HG03469 (cell line): ENCODE data around the gene TBC1D16.

Experiments
- ATAC-seq: cut with Tn5 transposase; IDR thresholded peaks from one replicate; pipeline ENCODE4 v1.9.1; 2021; ENCODE audit warnings: mild to moderate bottlenecking, moderate library complexity, moderate number of reproducible peaks; ENCODE audit not compliant: unreplicated experiment

Gene TBC1D16

GRCh38 chr17:79942591-79943346 lies 92.9 kb downstream of the TBC1D16 start:
- ATAC-seq = no peak

DNA sequence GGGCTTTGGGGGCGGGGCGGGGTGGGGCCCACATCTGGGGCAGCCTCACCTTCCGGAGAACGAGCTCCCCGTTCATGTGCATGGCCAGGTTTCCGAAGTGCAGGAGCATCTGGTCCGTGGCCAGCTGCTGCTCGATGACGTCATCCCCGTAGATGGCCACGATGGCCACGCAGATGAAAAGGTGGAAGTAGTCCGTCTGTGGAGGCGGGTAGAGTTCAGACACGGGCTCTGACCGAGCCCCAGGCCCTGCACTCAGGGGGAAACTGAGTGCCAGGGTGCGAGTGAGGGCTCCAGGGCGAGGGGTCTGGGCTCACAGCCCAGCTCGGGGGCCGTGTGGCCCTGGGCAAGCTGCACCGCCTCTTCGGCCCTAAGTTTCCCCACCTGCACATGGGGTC lies 93.7 kb downstream of the TBC1D16 start:
- no peak for ATAC-seq

GRCh38 chr17:79941088-79942010 lies 94.3 kb downstream of the TBC1D16 start:
- no peak for ATAC-seq

GRCh38 chr17:79940459-79941087 lies 95.1 kb downstream of the TBC1D16 start:
- ATAC-seq = no peak

DNA sequence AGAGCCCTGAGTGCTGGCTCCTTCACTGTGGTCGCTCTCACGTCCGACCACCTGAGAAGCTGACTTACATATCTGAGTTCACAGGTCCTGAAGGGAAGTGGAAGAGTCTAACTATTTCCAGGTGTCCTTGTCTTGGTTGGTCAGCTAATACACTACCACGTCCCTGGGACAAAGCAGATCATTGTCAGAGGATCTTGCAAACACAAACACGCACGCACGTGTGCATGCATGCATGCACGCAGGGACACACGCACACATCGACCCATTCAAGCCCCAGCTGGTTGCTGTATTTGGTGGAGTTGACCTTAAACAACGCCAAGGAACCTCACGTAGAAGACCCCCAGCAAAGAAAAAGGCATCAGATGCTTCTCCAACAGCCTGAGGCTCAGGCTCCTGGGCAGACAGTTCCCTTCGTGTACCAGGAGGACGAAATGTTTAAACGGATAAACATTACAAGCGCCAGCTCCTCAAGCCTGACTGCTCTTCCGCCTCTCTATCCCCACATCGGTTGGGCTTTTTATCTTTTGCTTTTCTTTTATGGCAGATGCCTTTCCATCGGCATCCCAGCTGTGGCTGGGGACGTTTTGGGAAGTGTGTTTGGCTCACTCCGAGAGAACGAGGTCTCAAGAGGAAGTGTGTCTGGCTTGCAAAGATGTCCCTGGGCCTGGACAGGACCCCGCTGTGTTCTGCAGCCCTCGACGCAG lies 95.8 kb downstream of the TBC1D16 start:
- no peak for ATAC-seq

DNA sequence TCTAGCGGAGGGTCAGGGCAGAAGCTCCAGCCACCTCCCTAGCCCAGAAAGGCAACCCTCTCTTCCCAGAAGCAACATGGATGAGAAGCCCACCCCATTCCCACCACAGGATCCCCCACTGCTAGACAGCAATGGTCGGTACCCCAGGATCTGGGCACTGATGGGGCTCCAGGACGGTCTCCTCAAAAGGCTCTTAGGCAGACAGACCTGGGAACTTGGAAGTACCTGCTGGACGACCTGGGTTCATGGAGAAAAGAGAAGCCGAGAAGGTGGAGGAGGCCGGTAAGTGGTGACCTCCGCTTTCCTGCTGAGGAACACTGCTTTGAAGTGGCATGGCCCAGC lies 96.6 kb downstream of the TBC1D16 start:
- ATAC-seq = no peak

- ATAC-seq = no peak
Observed at GRCh38 chr17:79938336-79939093, 97.2 kb downstream of the TBC1D16 start.

DNA sequence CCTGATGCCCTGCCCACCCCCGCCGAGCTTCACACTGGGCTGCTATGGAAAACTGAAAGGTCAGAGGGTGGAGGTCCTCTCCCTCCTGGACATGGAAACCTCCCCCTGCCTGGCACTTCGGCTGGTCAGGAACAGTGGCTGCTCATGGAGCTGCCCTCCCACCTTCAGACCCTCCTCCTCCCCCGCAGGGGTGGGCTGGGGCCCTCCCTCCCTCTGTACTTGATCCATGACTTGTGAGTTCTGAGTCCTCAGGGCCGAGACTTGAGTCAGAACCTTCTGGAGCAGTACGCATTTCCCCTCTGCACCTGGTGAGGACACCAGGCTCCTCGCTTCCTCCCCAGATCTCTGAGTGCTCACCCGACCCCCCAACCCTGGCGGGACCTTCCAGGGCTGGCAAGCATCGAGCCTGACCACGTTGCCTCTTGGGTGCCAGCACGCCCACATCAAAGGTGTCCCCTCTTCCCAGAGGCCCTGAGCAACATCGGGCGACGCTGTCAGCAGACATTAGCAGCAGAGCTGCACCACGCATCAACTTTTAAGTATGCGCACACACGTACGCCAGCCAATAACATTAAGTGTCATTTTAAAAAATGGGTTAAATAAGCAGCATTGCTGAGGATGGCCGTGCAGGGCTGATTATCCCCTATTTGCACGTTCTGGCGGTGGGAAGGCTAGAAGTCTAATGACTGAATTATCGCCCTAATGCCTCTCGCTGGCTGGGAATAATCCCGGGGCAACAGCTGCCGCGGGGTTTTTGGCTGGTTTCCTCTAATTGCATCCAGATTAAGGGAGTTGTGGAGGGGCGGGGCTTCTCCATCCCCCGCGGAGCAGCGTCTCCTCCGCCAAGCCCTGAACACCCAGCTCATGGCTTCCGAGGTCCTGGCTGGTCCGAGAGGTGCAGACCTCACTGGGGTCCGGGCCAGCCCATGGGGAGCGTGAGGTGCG lies 98.0 kb downstream of the TBC1D16 start:
- ATAC-seq = no peak

DNA sequence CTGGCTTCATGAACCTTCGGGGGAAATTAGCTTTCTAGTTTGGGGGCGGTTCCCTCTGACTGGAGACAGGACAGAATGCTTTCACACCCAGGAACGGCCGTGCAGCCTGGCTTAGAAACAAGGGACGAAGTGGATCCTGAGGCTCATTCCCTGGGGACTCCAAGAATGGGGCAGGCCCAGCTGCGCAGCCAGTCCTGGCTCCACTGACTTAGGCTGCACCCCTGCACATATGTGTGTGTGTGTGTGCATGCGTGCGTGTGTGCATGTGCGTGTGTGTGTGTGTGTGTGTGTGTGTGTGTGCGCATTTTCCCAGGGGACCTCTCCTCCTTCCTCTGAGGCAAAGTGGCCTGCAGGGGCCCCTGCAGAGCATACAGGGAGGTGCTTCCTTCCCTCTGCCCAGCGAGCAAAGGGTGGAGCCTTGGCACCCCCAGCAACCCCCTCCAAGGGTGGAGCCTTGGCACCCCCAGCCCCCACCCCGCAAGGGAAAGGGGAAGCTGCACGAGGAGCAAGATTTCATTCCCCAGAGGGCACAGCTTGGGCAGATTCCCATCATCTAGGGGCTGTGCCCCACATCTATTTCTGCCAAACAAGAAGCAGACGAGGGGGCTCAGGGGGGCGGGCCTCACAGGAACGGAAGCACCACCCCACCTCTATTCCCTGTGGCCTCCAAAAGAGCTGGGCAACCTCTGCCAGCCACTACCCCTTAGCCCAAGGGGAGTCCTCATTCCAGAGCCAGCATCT lies 98.9 kb downstream of the TBC1D16 start:
- no peak for ATAC-seq

DNA sequence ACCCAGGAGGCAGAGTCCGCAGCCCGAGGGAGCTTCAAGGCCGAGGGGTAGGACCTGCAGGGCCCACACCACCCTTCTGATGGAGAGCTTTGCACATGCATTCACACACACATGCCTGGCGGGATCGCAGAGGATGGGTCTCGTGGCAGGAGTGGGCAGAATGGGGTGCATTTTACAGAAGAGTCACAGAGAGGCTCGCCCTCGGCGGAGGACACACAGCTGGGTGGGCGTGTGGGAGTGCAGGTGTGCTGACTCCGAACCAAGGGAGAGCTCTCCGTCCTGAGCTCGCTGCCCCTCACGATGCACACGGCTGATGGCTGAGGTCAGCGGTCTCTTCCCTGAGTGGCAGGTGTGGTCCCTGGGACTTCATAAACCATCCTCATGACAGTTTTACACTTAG lies 99.6 kb downstream of the TBC1D16 start:
- ATAC-seq = no peak

GRCh38 chr17:79935197-79935885 lies 100.3 kb downstream of the TBC1D16 start:
- ATAC-seq = no peak

- ATAC-seq = no peak
Observed at GRCh38 chr17:79934653-79934970, 101.1 kb downstream of the TBC1D16 start.

DNA sequence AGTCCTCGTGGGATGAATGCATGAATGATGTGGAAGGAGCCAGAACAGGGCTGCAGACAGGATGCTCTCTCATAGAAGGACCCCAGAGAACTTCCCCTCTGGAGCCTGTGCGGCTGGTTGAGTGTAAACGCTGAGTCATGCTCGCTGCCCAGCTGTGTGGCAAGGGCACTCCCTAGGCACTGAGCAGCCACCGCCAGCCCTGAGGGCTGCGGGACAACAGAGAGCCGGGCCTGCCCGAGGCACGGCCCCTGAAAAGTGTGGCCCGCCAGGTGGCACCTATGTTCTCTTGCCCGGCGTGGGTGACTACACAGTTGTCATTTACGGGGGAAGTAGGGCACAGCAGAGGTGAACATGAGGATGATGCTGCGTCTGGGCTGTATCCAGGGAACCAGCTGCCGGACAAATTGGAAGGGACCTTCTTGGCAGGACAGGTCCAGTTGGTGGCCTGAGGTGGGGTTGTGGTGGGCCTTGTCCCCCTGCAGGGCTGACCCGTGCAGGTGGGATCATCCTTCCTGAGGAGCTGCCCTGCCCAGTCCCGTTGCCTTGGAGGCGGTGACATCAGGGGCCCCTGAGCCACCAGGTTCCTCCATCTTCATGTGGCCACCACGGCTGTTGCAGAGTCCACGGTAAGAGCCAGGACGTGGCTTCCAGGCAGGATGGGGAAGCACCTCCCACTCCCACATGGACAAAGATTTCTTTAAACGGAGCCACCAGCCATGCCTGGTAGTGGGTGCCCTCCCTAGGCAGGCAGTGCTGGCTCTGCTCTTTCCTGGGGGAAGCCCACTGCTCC lies 101.6 kb downstream of the TBC1D16 start:
- no peak for ATAC-seq

GRCh38 chr17:79932451-79933306 lies 103.0 kb downstream of the TBC1D16 start:
- ATAC-seq = no peak

GRCh38 chr17:79931817-79932309 lies 103.8 kb downstream of the TBC1D16 start:
- no peak for ATAC-seq
